HG02884 (cell line): Measurements from ENCODE around the gene MATCAP1.

Experiments used
- ATAC-seq: cut with Tn5 transposase; IDR thresholded peaks from one replicate; pipeline ENCODE4 v1.9.1; 2021; ENCODE audit warnings: mild to moderate bottlenecking, moderate library complexity; ENCODE audit not compliant: unreplicated experiment

MATCAP1 gene

GRCh38 chr16:67174706-67175231 is 9.0 kb downstream of the MATCAP1 start:
- ATAC-seq: no peak

GRCh38 chr16:67173808-67174705 is 9.7 kb downstream of the MATCAP1 start:
- no peak for ATAC-seq

GRCh38 chr16:67173323-67173722 is 10.4 kb downstream of the MATCAP1 start:
- no peak for ATAC-seq

GRCh38 chr16:67170949-67171649 is 12.7 kb downstream of the MATCAP1 start:
- no peak for ATAC-seq

GRCh38 chr16:67170168-67170948 is 13.4 kb downstream of the MATCAP1 start, which contains the start of gene NOL3:
TSS of gene NOL3 (plus strand) at chr16:67170538.
- peak; percentile 40 for ATAC-seq

- peak; percentile 16 for ATAC-seq
Measured at GRCh38 chr16:67169642-67170167, 14.1 kb downstream of the MATCAP1 start.

- ATAC-seq: no peak
Measured at GRCh38 chr16:67169011-67169451, 14.7 kb downstream of the MATCAP1 start.

GRCh38 chr16:67167588-67167987 is 16.2 kb downstream of the MATCAP1 start:
- ATAC-seq: no peak

GRCh38 chr16:67166598-67167168 is 17.1 kb downstream of the MATCAP1 start:
- no peak for ATAC-seq

GRCh38 chr16:67166110-67166547 is 17.6 kb downstream of the MATCAP1 start:
- no peak for ATAC-seq

GRCh38 chr16:67165121-67166078 is 18.4 kb downstream of the MATCAP1 start:
- no peak for ATAC-seq

GRCh38 chr16:67164599-67165061 is 19.1 kb downstream of the MATCAP1 start, which contains the start of gene HSF4:
TSS of gene HSF4 (plus strand) at chr16:67164745. CDS start at chr16:67164812, 67 bp downstream.
- no peak for ATAC-seq

- no peak for ATAC-seq
Measured at GRCh38 chr16:67163999-67164558, 19.7 kb downstream of the MATCAP1 start.

- ATAC-seq: no peak
Measured at GRCh38 chr16:67163164-67163998, 20.4 kb downstream of the MATCAP1 start.

GRCh38 chr16:67162506-67163163 is 21.1 kb downstream of the MATCAP1 start:
- no peak for ATAC-seq

- no peak for ATAC-seq
Measured at GRCh38 chr16:67161595-67162058, 22.1 kb downstream of the MATCAP1 start.
